ENCODE measurements around the gene NUDT13. TPM values are rescaled to one million over a fixed set of nuclear protein-coding genes. Genes with fewer than 3 reads are reported as not detected.

NUDT13 gene
- total and polyA plus RNA-seq, 9 of the 15 experiments (the other 6 are each of a cell fraction or from before 2014, with no cell fraction given) = 4.7 to 11.1 (median 5.6) TPM

- Histone ChIP-seq H3K9me3 (replicated peaks; ENCODE audit: control insufficient read depth, insufficient read depth, low read depth, low read length) (no peaks in the 10 kb centered on the region), H3K79me2 (ENCODE audit: control insufficient read depth, insufficient read depth, low read length) (peaks cover 60% of the 10 kb centered on the region), H3K4me1 (replicated peaks in 1 of 2; ENCODE audit: control insufficient read depth in 2 of 2, insufficient read depth in 2 of 2, low read length in 2 of 2) (peaks cover 10 to 12% of the 10 kb centered on the region in 2 experiments; a peak in 3 of 5 replicates), H3K4me3 (peak overlapping the region; percentile 74), H3K27ac (ENCODE audit: extremely low read depth, low read depth, low read length) (peak overlapping the region; percentile 90), H3K36me3 (ENCODE audit: control insufficient read depth, insufficient read depth, low read length) (peaks cover 8% of the 10 kb centered on the region; the same call in 2 of the 3 replicates), H2AFZ (ENCODE audit: low read depth, low read length) (peak overlapping the region; percentile 82), H3K9me1 (ENCODE audit: control insufficient read depth, insufficient read depth, low read length) (no peaks in the 10 kb centered on the region), H3K4me2 (ENCODE audit: insufficient read depth, low read length) (peak overlapping the region; percentile 82), H3K9ac (ENCODE audit: insufficient read depth in 1 of 2, low read depth in 2 of 2, low read length in 2 of 2) (peak overlapping the region; percentile 91 to 99), H3K27me3 (ENCODE audit: control insufficient read depth in 2 of 2, insufficient read depth in 2 of 2, low read length in 2 of 2) (no peaks in the 10 kb centered on the region), H4K20me1 (replicated peaks; ENCODE audit: control insufficient read depth, insufficient read depth, low read length) (peaks cover 8% of the 10 kb centered on the region; the same call in 1 of the 2 replicates)
- POLR2A ChIA-PET = interaction anchor here (0.6 to 7.5 kb wide), 27 partner anchors 9 to 822 kb away, joined by 3 to 112 read pairs (median 4); partner anchors contain the start of genes DNAJC9, ECD, FAM149B1 and NUDT13
- WGBS (ENCODE audit: insufficient coverage, low coverage, missing lambda C conversion rate) = under 1% methylated on average over 14 of the region's 14 CpGs
- intact Hi-C loops (cut with micrococcal nuclease) (loop anchor here (1.0 to 5.0 kb wide), 4 partner anchors 15 to 152 kb away; partner anchors contain the start of genes DNAJC9, ECD, FAM149B1 and NUDT13), in situ Hi-C loops (cut with MboI) (no loop called here)
- FAIRE-seq = peak; percentile 48
- BruUV-seq (replicated peaks) = TSS peak; percentile 54
- DNase-seq (ENCODE audit: extremely low read depth in 1 of 4, low spot score in 3 of 4) = peak; percentile 36 to 82 (median 52)
- CTCF ChIA-PET (ENCODE audit: low intra/inter-chr PET ratio) = interaction anchor here (0.6 to 2.7 kb wide), 3 partner anchors 48 to 69 kb away, joined by 3 to 18 read pairs (median 3); no protein-coding TSS in a partner anchor
- ATAC-seq = peak; percentile 15
- no peak for TF ChIP-seq GMEB1 (CRISPR knock-in tag; IDR thresholded peaks at IDR 0.05)
- TF ChIP-seq YBX1 (IDR thresholded peaks at IDR 0.05) = no peak
- TF ChIP-seq E2F8 (IDR thresholded peaks at IDR 0.05; ENCODE audit: low read depth, partially characterized antibody) = peak; percentile 38
- TF ChIP-seq ZNF518B (CRISPR knock-in tag; IDR thresholded peaks at IDR 0.05) = 0 out of 2 replicates have a peak, but pooled peaks have one; percentile 9
- no peak for TF ChIP-seq PRMT5 (CRISPR knock-in tag; IDR thresholded peaks at IDR 0.05)
- no peak for TF ChIP-seq MCM5 (IDR thresholded peaks at IDR 0.05; ENCODE audit: low read depth)
- TF ChIP-seq RBM39 (optimal IDR thresholded peaks at IDR 0.05; ENCODE audit: low read depth, low read length) = no peak
- no peak for TF ChIP-seq KDM4B (IDR thresholded peaks at IDR 0.05; ENCODE audit: borderline replicate concordance in 2 of 2, low read depth in 1 of 2)
- peak; percentile 64; the same call in 1 of the 2 replicates for TF ChIP-seq ZNF384 (IDR thresholded peaks at IDR 0.05; ENCODE audit: low read depth, low read length)
- TF ChIP-seq STAG1 (CRISPR knock-in tag; IDR thresholded peaks at IDR 0.05; ENCODE audit: borderline replicate concordance) = no peak
- TF ChIP-seq FOXP4 (CRISPR knock-in tag; IDR thresholded peaks at IDR 0.05; ENCODE audit: borderline replicate concordance) = no peak
Measured at GRCh38 chr10:73095481-73096021, 14.7 kb upstream of the NUDT13 start.

All from K562 (cell line).